ENCODE measurements around the gene UBQLN4. TPM values are rescaled to one million over a fixed set of nuclear protein-coding genes. Genes with fewer than 3 reads are reported as not detected.

The UBQLN4 gene
- total RNA-seq, 1 experiment from 2014 or later, result 37.3 TPM

DNA sequence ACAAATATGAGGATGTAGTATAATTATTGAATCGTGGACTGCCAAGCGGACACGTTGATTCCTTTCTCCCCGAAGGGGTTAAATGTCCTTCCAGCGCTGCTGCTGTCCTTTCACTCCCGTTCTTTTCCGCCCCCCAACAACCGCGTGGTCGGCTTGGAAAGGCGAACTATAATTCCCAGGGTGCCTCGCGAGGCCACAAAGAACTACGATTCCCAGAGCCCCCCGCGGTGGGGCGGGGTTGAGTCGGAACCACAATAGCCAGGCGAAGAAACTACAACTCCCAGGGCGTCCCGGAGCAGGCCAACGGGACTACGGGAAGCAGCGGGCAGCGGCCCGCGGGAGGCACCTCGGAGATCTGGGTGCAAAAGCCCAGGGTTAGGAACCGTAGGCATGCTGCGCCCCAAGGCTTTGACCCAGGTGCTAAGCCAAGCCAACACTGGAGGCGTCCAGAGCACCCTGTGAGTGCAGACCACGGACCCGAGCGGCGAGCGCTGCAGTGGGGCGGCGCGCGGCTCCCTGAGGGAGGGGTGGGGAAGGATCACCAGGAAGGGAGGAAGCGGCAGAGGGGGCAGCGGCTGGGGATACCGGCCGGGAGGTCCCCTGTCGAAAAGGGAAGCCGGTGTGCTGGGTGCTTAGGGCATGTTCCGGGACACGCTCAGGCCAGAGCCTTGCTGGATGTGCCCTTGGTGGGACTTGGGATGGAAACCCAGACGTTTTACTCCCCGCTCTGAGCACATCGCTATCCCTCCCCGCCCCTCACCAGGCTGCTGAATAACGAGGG lies 1.1 kb upstream of the UBQLN4 start, which contains the start of gene LAMTOR2 (continued):
- TF ChIP-seq, protein P1, sequence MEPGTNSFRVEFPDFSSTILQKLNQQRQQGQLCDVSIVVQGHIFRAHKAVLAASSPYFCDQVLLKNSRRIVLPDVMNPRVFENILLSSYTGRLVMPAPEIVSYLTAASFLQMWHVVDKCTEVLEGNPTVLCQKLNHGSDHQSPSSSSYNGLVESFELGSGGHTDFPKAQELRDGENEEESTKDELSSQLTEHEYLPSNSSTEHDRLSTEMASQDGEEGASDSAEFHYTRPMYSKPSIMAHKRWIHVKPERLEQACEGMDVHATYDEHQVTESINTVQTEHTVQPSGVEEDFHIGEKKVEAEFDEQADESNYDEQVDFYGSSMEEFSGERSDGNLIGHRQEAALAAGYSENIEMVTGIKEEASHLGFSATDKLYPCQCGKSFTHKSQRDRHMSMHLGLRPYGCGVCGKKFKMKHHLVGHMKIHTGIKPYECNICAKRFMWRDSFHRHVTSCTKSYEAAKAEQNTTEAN (CRISPR knock-in tag; IDR thresholded peaks at IDR 0.05), result peak; percentile 75; the same call in 1 of the 2 replicates
- TF ChIP-seq CREM (CRISPR knock-in tag; IDR thresholded peaks at IDR 0.05), result 0 out of 2 replicates have a peak, but pooled peaks have one; percentile 52
- 0 out of 2 replicates have a peak, but pooled peaks have one; percentile 23 for TF ChIP-seq CBFB (CRISPR knock-in tag; IDR thresholded peaks at IDR 0.05; ENCODE audit: low read depth)
- TF ChIP-seq, protein P2, sequence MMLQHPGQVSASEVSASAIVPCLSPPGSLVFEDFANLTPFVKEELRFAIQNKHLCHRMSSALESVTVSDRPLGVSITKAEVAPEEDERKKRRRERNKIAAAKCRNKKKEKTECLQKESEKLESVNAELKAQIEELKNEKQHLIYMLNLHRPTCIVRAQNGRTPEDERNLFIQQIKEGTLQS (CRISPR knock-in tag; conservative IDR thresholded peaks at IDR 0.05), result no peak
- TF ChIP-seq FOXP1 (CRISPR knock-in tag; IDR thresholded peaks at IDR 0.05; ENCODE audit: borderline replicate concordance), result peak; percentile 72; the same call in 1 of the 2 replicates
- no peak for TF ChIP-seq ATF1 (CRISPR knock-in tag; IDR thresholded peaks at IDR 0.05)
- TF ChIP-seq HMGA2 (CRISPR knock-in tag; IDR thresholded peaks at IDR 0.05), result no peak
- TF ChIP-seq, protein P3, sequence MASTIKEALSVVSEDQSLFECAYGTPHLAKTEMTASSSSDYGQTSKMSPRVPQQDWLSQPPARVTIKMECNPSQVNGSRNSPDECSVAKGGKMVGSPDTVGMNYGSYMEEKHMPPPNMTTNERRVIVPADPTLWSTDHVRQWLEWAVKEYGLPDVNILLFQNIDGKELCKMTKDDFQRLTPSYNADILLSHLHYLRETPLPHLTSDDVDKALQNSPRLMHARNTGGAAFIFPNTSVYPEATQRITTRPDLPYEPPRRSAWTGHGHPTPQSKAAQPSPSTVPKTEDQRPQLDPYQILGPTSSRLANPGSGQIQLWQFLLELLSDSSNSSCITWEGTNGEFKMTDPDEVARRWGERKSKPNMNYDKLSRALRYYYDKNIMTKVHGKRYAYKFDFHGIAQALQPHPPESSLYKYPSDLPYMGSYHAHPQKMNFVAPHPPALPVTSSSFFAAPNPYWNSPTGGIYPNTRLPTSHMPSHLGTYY (CRISPR knock-in tag; IDR thresholded peaks at IDR 0.05), result no peak
- TF ChIP-seq, protein P4, sequence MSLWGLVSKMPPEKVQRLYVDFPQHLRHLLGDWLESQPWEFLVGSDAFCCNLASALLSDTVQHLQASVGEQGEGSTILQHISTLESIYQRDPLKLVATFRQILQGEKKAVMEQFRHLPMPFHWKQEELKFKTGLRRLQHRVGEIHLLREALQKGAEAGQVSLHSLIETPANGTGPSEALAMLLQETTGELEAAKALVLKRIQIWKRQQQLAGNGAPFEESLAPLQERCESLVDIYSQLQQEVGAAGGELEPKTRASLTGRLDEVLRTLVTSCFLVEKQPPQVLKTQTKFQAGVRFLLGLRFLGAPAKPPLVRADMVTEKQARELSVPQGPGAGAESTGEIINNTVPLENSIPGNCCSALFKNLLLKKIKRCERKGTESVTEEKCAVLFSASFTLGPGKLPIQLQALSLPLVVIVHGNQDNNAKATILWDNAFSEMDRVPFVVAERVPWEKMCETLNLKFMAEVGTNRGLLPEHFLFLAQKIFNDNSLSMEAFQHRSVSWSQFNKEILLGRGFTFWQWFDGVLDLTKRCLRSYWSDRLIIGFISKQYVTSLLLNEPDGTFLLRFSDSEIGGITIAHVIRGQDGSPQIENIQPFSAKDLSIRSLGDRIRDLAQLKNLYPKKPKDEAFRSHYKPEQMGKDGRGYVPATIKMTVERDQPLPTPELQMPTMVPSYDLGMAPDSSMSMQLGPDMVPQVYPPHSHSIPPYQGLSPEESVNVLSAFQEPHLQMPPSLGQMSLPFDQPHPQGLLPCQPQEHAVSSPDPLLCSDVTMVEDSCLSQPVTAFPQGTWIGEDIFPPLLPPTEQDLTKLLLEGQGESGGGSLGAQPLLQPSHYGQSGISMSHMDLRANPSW (CRISPR knock-in tag; conservative IDR thresholded peaks at IDR 0.05; ENCODE audit: low read depth), result no peak
- TF ChIP-seq, protein P5, sequence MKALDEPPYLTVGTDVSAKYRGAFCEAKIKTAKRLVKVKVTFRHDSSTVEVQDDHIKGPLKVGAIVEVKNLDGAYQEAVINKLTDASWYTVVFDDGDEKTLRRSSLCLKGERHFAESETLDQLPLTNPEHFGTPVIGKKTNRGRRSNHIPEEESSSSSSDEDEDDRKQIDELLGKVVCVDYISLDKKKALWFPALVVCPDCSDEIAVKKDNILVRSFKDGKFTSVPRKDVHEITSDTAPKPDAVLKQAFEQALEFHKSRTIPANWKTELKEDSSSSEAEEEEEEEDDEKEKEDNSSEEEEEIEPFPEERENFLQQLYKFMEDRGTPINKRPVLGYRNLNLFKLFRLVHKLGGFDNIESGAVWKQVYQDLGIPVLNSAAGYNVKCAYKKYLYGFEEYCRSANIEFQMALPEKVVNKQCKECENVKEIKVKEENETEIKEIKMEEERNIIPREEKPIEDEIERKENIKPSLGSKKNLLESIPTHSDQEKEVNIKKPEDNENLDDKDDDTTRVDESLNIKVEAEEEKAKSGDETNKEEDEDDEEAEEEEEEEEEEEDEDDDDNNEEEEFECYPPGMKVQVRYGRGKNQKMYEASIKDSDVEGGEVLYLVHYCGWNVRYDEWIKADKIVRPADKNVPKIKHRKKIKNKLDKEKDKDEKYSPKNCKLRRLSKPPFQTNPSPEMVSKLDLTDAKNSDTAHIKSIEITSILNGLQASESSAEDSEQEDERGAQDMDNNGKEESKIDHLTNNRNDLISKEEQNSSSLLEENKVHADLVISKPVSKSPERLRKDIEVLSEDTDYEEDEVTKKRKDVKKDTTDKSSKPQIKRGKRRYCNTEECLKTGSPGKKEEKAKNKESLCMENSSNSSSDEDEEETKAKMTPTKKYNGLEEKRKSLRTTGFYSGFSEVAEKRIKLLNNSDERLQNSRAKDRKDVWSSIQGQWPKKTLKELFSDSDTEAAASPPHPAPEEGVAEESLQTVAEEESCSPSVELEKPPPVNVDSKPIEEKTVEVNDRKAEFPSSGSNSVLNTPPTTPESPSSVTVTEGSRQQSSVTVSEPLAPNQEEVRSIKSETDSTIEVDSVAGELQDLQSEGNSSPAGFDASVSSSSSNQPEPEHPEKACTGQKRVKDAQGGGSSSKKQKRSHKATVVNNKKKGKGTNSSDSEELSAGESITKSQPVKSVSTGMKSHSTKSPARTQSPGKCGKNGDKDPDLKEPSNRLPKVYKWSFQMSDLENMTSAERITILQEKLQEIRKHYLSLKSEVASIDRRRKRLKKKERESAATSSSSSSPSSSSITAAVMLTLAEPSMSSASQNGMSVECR (CRISPR knock-in tag; IDR thresholded peaks at IDR 0.05; ENCODE audit: borderline replicate concordance), result peak; percentile 41
- TF ChIP-seq, protein P6, sequence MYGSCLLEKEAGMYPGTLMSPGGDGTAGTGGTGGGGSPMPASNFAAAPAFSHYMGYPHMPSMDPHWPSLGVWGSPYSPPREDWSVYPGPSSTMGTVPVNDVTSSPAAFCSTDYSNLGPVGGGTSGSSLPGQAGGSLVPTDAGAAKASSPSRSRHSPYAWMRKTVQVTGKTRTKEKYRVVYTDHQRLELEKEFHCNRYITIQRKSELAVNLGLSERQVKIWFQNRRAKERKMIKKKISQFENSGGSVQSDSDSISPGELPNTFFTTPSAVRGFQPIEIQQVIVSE (CRISPR knock-in tag; IDR thresholded peaks at IDR 0.05; ENCODE audit: borderline replicate concordance), result no peak
- TF ChIP-seq ZNF263 (CRISPR knock-in tag; IDR thresholded peaks at IDR 0.05; ENCODE audit: low read depth), result no peak
- TF ChIP-seq GRHL2 (CRISPR knock-in tag; IDR thresholded peaks at IDR 0.05; ENCODE audit: insufficient replicate concordance, severe bottlenecking), result no peak
- TF ChIP-seq, protein P7, sequence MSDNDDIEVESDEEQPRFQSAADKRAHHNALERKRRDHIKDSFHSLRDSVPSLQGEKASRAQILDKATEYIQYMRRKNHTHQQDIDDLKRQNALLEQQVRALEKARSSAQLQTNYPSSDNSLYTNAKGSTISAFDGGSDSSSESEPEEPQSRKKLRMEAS (CRISPR knock-in tag; IDR thresholded peaks at IDR 0.05), result peak; percentile 85
- no peak for TF ChIP-seq ZBTB21 (CRISPR knock-in tag; IDR thresholded peaks at IDR 0.05; ENCODE audit: borderline replicate concordance)
- TF ChIP-seq, protein P8, sequence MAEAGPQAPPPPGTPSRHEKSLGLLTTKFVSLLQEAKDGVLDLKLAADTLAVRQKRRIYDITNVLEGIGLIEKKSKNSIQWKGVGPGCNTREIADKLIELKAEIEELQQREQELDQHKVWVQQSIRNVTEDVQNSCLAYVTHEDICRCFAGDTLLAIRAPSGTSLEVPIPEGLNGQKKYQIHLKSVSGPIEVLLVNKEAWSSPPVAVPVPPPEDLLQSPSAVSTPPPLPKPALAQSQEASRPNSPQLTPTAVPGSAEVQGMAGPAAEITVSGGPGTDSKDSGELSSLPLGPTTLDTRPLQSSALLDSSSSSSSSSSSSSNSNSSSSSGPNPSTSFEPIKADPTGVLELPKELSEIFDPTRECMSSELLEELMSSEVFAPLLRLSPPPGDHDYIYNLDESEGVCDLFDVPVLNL (CRISPR knock-in tag; IDR thresholded peaks at IDR 0.05; ENCODE audit: borderline replicate concordance, low read depth), result no peak
- TF ChIP-seq GTF2I (CRISPR knock-in tag; conservative IDR thresholded peaks at IDR 0.05), result no peak
- TF ChIP-seq, protein P9, sequence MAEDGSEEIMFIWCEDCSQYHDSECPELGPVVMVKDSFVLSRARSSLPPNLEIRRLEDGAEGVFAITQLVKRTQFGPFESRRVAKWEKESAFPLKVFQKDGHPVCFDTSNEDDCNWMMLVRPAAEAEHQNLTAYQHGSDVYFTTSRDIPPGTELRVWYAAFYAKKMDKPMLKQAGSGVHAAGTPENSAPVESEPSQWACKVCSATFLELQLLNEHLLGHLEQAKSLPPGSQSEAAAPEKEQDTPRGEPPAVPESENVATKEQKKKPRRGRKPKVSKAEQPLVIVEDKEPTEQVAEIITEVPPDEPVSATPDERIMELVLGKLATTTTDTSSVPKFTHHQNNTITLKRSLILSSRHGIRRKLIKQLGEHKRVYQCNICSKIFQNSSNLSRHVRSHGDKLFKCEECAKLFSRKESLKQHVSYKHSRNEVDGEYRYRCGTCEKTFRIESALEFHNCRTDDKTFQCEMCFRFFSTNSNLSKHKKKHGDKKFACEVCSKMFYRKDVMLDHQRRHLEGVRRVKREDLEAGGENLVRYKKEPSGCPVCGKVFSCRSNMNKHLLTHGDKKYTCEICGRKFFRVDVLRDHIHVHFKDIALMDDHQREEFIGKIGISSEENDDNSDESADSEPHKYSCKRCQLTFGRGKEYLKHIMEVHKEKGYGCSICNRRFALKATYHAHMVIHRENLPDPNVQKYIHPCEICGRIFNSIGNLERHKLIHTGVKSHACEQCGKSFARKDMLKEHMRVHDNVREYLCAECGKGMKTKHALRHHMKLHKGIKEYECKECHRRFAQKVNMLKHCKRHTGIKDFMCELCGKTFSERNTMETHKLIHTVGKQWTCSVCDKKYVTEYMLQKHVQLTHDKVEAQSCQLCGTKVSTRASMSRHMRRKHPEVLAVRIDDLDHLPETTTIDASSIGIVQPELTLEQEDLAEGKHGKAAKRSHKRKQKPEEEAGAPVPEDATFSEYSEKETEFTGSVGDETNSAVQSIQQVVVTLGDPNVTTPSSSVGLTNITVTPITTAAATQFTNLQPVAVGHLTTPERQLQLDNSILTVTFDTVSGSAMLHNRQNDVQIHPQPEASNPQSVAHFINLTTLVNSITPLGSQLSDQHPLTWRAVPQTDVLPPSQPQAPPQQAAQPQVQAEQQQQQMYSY (CRISPR knock-in tag; IDR thresholded peaks at IDR 0.05), result no peak
- no peak for TF ChIP-seq ZNF416 (CRISPR knock-in tag; IDR thresholded peaks at IDR 0.05)
- TF ChIP-seq RORB (CRISPR knock-in tag; IDR thresholded peaks at IDR 0.05), result no peak

Data from WTC11 (cell line).